SIG-M5 treated with dmso at 0.1 percent for 504 hours (cell line): Measurements from ENCODE around the gene TMED4.
A peak's percentile ranks its signal among the peaks of the same experiment; 100 is the strongest.
"Not testable (repeated sequence)": the region's sequence is repeated elsewhere in the genome, so short reads cannot be mapped to it uniquely, and the experiment has no call there.

Experiments
- DNase-seq: peaks from one replicate; lab custom pipeline; 2025; ENCODE audit not compliant: unreplicated experiment; lab: John Stamatoyannopoulos, UW

Gene TMED4

DNA sequence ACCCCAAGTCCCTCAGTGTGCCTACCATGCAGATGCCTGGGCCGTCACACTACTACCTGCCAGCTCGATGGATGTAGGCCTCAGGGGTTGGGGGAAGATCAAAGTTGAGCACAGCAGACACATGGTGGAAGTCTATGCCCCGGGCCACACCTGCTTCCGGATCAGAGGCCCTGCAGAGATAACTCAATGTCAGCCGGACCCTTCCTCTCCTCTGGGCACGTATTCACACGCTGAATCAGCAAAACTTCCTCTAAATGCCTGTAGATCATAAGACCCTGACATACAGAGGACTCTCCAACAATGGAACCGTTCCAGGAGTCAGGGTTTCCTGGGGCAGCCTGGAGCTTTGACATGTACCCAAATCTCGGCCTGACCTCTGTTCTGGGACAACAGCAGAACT is 12.1 kb downstream of the TMED4 start:
- no peak for DNase-seq

DNA sequence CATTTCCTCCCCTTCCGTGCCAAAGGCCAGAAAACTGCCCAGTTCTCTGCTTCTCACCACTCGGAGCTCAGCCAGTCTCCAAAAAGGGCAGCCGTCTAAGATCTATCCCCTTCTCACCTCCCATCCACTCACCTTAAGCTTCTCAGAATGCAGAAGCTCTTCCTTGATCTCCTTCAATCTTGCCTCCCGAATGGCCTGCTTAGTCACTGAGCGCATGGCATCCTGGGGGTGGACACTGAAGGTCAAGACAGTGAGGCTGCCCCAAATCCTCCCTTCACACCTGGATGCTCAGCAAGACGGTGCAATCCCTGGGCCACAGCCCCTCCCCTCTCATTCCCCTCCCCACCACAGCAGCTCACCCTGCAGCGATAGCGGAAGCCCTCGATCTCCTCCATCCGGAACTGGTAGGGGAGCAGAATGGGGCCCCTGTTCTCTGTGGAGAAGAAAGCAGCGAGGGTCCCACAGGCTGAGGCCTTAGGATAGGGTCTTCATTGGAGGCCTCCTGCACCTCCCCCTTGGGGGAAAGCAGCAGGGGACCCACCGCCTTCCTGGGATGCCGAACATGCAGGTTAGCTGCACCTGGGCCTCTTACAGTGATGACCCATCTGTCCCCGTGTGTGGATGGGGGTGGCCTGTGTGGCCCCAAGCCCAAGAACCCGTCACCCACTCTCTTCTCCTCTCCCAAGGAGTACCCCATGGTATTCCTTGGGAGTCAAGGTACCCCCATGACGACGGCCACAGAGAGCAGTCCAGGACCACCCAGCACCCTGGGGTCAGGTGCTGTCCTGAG is 13.1 kb downstream of the TMED4 start:
- no peak for DNase-seq

- DNase-seq: no peak
These were observed 14.1 kb downstream of the TMED4 start for GRCh38 chr7:44567884-44568283.

GRCh38 chr7:44566680-44567079 is 15.4 kb downstream of the TMED4 start:
- no peak for DNase-seq

- no peak for DNase-seq
These were observed 16.1 kb downstream of the TMED4 start for GRCh38 chr7:44565795-44566559.

DNA sequence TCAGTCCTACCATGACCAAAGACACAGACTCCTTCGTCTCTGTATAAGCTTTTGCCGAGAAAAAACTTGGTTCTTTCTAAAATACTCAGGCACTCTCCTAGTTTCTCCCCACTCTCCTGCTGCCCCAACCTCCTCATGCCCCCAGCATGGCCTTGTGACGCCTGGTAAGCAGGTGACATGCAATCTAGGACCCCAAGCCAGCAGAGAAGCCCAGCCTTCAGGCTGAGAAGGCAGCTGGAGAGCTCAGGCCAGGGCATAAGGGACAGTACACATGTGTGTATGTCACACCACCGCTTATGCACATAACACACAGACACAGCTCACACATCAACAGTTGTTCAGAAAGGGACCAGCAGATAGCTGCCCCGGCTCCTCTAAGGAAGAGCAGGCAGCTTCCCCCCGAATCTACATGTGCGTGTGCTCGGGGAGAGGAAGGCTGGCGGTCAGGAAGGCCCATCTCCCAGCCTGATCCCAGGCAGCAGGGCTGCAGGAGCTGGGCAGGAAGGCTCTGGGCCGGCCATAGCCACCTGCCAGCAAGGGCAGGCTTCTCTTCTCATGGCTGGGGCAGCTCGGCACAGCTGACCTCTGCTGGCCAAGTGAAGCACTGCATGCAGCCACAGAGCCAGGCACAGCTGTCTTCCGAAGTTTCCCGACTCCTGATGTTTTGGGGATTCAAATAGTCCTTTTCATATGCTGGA is 16.8 kb downstream of the TMED4 start:
- DNase-seq: peak; percentile 40

GRCh38 chr7:44564606-44565005 is 17.4 kb downstream of the TMED4 start:
- no peak for DNase-seq

DNA sequence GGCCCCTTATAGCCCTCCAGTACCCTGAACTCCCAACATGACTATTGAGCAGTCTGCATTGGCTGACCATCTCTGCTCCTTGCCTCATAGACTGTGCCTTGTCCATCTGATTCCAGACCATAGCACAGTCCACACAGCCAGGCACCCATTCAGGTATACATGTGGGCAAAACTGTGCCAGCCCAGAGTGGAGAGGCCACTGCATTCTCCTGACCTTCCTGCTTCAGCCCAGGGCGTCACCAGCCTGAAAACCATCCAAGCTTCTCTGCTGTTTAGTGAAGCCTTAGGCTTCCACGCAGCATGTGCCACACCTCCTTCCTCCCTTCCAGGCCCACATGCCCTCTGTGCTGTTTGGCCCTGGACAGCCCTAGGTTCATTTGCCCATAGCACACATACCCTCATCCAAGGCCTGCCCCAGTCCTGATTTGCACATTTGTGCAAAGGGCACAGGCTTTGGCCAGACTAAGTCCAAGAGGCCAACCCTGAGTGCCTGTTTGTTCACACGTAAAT is 18.8 kb downstream of the TMED4 start:
- DNase-seq: no peak

DNA sequence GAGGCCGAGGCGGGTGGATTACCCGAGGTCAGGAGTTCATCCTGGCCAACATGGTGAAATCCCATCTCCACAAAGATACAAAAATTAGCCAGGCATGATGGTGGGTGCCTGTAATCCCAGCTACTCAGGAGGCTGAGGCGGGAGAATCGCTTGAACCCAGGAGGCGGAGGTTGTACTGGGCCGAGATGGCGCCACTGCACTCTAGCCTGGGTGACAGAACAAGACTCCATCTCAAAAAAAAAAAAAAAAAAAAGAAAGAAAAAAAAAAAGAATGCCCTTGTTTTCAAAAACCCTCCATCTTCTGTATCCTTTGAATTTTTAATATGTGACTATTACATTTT is 19.4 kb downstream of the TMED4 start:
- DNase-seq: not testable (repeated sequence)

DNA sequence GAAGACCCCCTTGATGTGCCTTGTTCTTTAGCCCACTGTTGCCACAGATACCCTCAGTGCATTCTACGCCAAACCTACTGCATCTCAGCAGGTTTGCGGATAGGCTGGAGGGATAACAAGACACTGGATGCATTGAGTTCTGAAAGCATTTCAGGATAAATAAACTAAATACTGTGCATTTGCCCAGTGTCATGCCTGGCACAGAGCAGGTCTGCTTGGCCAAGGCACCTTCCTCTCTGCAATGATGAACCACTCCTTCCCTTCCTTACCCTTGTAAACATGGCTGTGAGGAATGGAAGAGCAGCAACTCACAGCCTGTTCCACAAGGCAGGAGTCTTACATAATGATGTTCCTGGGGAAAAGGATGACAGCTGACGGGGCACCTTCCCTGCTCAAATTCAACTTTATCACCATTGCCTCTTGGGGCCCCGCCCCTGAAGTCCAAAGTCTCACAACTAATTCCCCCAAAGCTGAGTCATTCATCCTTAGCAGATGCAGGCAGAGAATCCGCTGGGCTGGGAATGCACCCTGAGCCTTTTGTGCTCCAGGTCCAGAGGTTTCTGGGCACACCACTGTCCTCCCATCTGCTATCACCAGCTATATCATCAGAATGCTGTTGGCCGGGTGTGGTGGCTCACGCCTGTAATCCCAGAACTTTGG is 19.9 kb downstream of the TMED4 start:
- DNase-seq: no peak

- no peak for DNase-seq
These were observed 20.6 kb downstream of the TMED4 start for GRCh38 chr7:44561481-44561880.

DNA sequence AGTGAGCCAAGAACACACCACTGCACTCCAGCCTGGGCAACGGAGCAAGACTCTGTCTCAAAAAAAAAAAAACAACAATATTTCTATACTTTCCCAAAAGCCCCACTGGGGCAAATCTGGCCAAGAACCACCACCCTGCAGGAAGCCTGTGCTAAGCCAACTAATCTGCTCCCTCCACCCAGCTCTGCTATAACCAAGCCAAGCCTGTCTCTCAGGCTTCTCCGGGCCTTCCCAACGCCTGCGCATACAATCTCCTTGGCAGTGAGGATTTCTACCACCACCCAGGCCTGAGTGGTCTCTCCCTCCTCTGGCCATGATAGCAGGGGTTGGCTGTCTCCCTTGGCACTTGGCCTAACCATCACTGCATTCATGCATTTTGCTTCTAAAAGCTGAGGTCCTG is 22.5 kb downstream of the TMED4 start:
- no peak for DNase-seq

DNA sequence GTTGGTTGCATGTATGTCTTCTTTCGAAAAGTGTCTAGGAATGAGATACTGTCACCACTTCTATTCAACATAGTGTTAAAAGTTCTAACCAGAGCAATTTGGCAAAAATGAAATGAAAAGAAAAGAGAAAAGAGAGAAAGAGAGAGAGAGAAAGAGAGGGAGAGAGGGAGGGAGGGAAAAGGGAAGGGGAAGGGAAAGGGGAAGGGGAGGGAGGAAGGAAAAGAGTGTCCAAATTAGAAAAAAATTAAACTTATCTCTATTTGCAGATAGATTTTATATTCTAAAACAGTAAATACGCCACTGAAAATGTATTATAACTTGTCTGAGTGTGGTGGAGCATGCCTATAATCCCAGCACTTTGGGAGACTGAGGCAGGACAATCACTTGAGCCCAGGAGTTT is 24.5 kb downstream of the TMED4 start:
- no peak for DNase-seq

- no peak for DNase-seq
These were observed 26.7 kb downstream of the TMED4 start for GRCh38 chr7:44555350-44555749.

GRCh38 chr7:44552473-44553005 is 29.5 kb downstream of the TMED4 start:
- not testable (repeated sequence) for DNase-seq

DNA sequence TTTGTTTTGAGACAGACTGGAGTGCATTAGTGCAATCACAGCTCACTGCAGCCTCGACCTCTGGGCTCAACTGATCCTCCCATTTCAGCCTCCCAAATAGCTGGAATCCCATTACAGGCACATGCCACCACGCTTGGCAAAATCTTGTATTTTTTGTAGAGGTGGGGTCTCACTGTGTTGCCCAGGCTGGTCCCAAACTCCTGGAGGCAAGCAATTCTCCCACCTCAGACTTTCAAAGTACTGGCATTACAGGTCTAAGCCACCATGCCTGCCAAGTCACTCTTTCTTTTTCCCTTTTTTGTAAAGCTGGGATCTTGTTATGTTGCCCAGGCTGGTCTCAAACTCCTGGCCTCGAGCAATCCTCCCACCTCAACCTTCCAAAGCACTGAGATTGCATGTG is 32.6 kb downstream of the TMED4 start:
- DNase-seq: no peak

DNA sequence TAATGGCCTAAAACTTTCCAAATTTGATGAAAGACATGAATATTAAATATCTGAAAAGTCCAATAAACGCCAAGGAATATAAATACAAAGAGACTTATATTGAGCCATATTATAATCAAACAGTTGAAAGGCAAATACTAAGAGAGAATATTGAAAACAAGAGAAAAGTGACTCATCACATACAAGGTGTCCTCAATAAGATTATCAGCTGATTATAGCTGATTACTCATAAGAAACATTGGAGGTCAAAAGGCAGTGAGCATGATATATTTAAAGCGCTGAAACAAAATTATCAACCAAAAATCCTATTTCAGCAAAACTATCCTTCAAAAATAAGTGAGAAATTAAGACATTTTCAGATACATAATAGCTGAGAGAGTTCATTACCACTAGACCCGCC is 33.1 kb downstream of the TMED4 start:
- no peak for DNase-seq

DNA sequence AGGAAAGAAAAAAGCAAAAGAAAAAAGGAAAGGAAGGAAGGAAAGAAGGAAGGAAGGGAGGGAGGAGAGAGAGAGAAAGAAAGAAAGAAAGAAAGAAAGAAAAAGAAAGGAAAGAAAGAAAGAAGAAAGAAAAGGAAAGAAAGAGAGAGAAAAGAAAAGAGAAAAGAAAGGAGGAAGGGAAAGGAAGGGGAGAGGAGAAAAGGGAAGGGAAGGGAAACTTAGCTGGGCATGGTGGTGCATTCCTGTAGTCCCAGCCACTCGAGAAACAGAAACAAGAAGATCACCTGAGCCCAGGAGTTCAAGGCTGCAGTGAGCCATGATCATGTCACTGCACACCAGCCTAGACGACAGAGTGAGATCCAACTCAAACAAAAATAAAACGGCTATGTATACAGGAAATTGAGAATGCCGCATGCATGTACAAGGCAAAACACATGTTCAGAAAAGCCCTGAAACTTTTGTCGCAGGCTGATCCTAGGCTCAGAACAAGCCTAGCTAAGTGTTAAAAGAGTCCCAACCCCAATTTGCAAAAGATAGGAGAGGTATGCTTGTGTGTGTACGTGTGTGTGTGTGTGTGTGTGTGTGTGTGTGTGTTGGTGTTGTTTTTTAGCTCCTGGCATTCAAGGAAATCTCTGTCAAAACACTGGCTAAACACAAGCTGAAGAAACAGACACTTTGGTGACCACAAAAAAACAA is 34.3 kb downstream of the TMED4 start:
- DNase-seq: no peak

GRCh38 chr7:44541876-44542610 is 40.0 kb downstream of the TMED4 start:
- no peak for DNase-seq
